Measurements from ENCODE around the gene CHP2.

The CHP2 gene

DNA sequence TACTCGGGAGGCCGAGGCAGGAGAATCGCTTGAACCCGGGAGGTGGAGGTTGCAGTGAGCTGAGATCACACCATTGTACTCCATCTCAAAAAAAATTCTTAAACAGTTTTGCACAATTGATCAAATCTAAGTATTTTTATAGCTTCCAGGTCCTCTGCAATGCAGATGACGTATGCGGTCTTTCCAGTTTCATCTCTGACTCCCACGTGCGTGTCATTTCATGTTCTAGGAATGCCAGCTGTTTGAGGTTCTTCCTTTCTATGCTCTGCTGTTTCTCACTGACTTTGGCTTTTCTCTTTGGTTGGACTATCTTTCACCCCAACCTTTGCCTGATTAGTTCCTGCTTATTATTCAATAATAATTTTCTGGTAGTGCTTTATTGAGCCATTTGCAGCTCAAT lies 16.2 kb downstream of the CHP2 start:
- TF ChIP-seq ZFX (IDR thresholded peaks at IDR 0.05), result no peak
- TF ChIP-seq, protein P1, sequence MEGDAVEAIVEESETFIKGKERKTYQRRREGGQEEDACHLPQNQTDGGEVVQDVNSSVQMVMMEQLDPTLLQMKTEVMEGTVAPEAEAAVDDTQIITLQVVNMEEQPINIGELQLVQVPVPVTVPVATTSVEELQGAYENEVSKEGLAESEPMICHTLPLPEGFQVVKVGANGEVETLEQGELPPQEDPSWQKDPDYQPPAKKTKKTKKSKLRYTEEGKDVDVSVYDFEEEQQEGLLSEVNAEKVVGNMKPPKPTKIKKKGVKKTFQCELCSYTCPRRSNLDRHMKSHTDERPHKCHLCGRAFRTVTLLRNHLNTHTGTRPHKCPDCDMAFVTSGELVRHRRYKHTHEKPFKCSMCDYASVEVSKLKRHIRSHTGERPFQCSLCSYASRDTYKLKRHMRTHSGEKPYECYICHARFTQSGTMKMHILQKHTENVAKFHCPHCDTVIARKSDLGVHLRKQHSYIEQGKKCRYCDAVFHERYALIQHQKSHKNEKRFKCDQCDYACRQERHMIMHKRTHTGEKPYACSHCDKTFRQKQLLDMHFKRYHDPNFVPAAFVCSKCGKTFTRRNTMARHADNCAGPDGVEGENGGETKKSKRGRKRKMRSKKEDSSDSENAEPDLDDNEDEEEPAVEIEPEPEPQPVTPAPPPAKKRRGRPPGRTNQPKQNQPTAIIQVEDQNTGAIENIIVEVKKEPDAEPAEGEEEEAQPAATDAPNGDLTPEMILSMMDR (conservative IDR thresholded peaks at IDR 0.05), result no peak
- H3K27ac ChIP-seq, result no peak overlapping the region

DNA sequence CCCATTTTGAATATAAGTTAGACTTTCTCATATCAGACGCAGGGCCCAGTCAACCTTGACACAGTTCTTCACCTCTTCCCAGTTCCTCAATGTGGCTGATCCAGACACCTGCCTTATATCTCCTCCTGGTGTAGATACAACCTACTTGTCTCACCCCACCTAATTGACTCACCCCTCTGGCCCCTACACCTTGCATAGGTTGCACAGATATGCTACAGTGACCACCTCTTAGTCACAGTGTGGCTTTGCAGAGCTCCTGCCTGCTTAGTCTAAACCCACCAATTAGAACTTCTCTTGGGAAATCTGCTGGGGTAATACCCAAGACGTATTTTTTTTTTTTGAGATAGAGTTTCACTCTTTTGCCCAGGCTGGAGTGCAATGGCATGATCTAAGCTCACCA lies 16.8 kb downstream of the CHP2 start:
- H3K27ac ChIP-seq, result no peak overlapping the region
- TF ChIP-seq, protein P1 (conservative IDR thresholded peaks at IDR 0.05), result no peak
- no peak for TF ChIP-seq ZFX (IDR thresholded peaks at IDR 0.05)

DNA sequence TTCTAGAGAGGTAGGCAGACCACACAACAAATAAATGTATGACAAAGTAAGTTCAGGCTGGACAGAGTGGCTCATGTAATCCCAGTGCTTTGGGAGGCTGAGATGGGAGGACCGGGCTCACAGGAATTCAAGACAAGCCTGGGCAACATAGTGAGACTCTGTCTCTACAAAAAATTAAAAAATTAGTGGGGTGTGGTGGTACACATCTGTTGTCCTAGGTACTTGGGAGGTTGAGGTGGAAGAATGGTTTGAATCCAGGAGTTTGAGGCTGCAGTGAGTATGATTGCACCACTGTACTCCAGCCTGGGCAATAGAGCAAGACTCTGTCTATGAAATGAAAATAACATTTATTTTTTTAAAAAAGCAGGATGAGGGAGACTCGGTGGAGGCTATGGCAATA lies 18.5 kb downstream of the CHP2 start:
- no peak overlapping the region for H3K27ac ChIP-seq

DNA sequence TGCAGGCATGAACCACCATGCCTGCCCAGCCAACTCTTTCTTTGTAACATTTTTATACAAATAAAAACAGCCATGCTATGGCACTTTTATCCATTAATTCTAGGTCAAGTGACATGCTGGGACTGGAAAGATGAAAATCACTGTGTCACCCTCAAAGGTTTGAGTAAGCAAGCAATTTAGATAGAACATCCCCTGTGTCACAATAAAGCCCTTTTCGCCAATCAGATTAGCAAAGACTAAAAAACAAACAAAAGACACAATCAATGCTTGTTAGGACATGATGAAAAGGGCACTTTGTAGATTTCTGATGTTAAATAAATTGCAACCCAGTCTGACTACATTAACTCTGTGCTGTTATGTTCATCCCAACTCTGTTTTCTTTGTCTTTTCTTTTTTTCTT lies 26.4 kb downstream of the CHP2 start:
- no peak overlapping the region for H3K27ac ChIP-seq
- TF ChIP-seq ZFX (IDR thresholded peaks at IDR 0.05), result no peak

More for the DNA sequence above, 18.5 kb downstream of the CHP2 start:
- TF ChIP-seq, protein P1 (conservative IDR thresholded peaks at IDR 0.05), result no peak
- no peak for TF ChIP-seq ZFX (IDR thresholded peaks at IDR 0.05)

DNA sequence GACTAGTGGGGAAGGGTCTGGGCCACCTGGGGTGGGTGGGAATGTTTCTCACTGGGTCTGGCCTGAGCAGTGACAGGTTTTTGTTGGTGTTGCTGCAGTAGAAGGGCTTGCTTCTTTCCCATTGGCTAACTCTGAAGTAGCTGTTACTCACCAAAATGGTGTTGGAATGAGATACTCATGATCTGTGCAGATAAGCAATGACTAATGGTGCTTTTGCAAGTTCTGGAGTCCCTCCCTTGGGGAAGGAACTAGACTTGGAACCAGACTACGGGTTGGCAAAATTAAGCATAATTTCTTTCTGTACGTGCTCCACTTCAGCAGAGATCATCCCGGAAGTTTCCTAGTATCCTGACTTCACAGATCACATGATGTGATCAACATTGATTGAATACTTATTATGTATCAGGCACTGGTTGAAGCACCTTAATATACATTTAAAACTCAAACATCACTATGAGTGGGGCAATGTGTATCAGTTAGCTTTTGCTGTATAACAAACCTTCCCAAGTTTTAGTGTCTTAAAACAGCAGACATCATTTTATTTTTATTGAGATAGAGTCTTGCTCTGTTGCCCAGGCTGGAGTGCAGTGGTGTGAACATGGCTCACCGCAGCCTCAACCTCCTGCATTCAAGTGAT lies 30.1 kb downstream of the CHP2 start:
- TF ChIP-seq, protein P1 (conservative IDR thresholded peaks at IDR 0.05), result no peak
- no peak for TF ChIP-seq ZFX (IDR thresholded peaks at IDR 0.05)
- no peak overlapping the region for H3K27ac ChIP-seq

DNA sequence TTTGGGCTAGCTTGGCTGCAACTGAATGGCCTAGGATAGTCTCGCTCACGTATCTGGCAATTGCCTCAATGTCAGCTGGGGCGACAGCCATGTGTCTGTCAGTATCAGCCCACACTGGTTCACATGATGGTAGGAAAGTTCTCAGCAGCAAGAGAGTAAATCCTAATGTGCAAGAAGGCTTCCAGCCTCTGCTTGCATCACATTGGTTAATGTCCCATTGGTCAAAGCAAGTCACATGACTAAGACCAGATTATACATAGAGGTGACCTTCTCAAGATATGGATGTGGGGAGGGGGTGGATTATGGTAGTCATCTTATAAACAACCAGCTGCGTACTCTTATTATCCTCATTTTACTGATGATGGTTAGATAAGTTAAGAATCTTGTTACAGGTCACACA lies 31.0 kb downstream of the CHP2 start:
- H3K27ac ChIP-seq, result no peak overlapping the region
- TF ChIP-seq ZFX (IDR thresholded peaks at IDR 0.05), result no peak
- TF ChIP-seq, protein P1 (conservative IDR thresholded peaks at IDR 0.05), result no peak

DNA sequence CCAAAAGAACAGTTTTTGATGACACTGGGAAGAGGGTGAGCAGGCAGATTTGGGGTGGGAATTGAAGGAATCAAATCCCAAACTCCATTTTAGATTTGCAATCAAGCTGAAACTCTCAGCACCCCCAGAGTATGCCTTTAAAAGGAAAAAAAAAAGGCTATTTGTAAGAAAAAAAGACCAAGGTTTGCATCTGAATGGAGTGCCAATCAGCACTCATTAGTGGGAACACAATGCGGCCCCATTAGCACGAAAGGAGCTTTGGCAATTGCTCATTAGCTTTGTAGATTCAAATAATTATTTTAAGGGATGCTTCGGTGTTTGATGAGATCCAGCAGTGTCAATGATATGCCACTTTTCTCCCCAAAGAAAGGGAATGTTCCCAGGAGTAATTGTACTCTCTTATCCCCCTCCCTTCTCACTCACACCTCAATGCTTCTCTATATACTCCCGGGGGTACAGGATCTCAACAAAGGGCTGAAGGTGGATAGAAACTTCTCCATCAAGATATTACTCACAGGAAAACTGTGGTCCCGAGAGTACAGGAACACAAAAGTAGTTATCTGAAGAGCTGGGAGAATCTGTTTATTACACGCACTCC lies 32.2 kb downstream of the CHP2 start:
- TF ChIP-seq ZFX (IDR thresholded peaks at IDR 0.05), result no peak
- TF ChIP-seq, protein P1 (conservative IDR thresholded peaks at IDR 0.05), result no peak
- no peak overlapping the region for H3K27ac ChIP-seq

DNA sequence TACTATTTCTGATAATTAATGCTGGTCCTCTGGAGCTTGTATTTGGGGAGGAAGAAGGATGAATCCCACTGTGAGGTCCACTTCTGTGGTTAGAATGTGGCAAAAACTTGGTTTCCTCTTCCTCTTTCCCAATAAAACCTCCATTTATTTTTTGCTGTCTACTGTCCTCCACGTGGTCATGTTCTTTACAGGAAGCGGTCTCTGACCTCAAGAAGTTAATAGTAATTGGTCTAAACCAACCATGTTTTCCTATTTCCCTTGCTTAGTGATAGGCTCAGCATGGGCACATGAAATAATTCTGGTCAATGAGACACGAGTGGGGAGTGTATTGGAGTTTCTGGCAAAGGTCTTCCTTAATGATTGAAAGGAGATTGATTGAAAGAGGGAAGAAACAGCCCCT lies 33.9 kb downstream of the CHP2 start:
- TF ChIP-seq ZFX (IDR thresholded peaks at IDR 0.05), result no peak
- TF ChIP-seq, protein P1 (conservative IDR thresholded peaks at IDR 0.05), result no peak
- H3K27ac ChIP-seq, result no peak overlapping the region
